ENCODE measurements around the gene ITIH6. TPM values are rescaled to one million over a fixed set of nuclear protein-coding genes. Genes with fewer than 3 reads are reported as not detected.

Gene ITIH6
- polyA plus RNA-seq, 1 donor from 2014 or later = not detected

DNA sequence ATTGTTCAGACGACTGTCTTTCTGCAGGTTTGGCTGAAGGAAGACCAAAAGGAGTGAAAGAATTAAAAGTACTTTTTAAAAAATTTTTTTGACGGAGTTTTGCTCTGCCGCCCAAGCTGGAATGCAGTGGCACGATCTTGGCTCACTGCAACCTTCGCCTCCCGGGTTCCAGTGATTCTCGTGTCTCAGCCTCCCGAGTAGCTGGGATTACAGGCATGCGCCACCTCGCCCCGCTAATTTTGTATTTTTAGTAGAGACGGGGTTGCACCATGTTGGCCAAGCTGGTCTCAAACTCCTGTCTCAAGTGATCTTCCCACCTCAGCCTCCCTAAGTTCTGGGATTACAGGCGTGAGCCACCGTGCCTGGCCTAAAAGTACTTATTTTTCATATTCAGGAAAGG lies 86.3 kb downstream of the ITIH6 start:
- Histone ChIP-seq H3F3A (ENCODE audit: insufficient read depth, low read length, poor library complexity, severe bottlenecking) (no peaks in the 10 kb centered on the region), H3K36me3 (ENCODE audit: insufficient read depth, low read length) (no peaks in the 10 kb centered on the region), H3K27me3 (ENCODE audit: insufficient read depth, low read depth, low read length) (no peaks in the 10 kb centered on the region), H3K9ac (ENCODE audit: low read length) (no peak overlapping the region), H3K4me3 (ENCODE audit: low read length) (no peak overlapping the region), H4K20me1 (ENCODE audit: insufficient read depth) (no peaks in the 10 kb centered on the region), H3K9me2 (ENCODE audit: insufficient read depth, low read length) (no peaks in the 10 kb centered on the region), H3K79me2 (replicated peaks; ENCODE audit: insufficient read depth, low read length) (no peaks in the 10 kb centered on the region), H2AFZ (ENCODE audit: low read depth, low read length) (no peak overlapping the region), H3K4me2 (ENCODE audit: low read length) (no peak overlapping the region), H3K27ac (ENCODE audit: low read length) (no peak overlapping the region), H3K9me3 (ENCODE audit: low read length) (no peaks in the 10 kb centered on the region)
- TF ChIP-seq SMC3 (conservative IDR thresholded peaks at IDR 0.05; ENCODE audit: poor library complexity) (no peak), POLR2AphosphoS5 (IDR thresholded peaks at IDR 0.05) (no peak), EZH2 (IDR thresholded peaks at IDR 0.05; ENCODE audit: borderline replicate concordance, insufficient read depth, low read length, poor library complexity, severe bottlenecking) (no peak), CTCF (IDR thresholded peaks at IDR 0.05; ENCODE audit: poor library complexity, severe bottlenecking) (no peak), MXI1 (conservative IDR thresholded peaks at IDR 0.05; ENCODE audit: poor library complexity, severe bottlenecking) (no peak), TAF1 (IDR thresholded peaks at IDR 0.05; ENCODE audit: low read depth) (no peak), EP300 (conservative IDR thresholded peaks at IDR 0.05; ENCODE audit: poor library complexity, severe bottlenecking) (no peak), RAD21 (conservative IDR thresholded peaks at IDR 0.05) (no peak)
- TF ChIP-seq, protein P1, sequence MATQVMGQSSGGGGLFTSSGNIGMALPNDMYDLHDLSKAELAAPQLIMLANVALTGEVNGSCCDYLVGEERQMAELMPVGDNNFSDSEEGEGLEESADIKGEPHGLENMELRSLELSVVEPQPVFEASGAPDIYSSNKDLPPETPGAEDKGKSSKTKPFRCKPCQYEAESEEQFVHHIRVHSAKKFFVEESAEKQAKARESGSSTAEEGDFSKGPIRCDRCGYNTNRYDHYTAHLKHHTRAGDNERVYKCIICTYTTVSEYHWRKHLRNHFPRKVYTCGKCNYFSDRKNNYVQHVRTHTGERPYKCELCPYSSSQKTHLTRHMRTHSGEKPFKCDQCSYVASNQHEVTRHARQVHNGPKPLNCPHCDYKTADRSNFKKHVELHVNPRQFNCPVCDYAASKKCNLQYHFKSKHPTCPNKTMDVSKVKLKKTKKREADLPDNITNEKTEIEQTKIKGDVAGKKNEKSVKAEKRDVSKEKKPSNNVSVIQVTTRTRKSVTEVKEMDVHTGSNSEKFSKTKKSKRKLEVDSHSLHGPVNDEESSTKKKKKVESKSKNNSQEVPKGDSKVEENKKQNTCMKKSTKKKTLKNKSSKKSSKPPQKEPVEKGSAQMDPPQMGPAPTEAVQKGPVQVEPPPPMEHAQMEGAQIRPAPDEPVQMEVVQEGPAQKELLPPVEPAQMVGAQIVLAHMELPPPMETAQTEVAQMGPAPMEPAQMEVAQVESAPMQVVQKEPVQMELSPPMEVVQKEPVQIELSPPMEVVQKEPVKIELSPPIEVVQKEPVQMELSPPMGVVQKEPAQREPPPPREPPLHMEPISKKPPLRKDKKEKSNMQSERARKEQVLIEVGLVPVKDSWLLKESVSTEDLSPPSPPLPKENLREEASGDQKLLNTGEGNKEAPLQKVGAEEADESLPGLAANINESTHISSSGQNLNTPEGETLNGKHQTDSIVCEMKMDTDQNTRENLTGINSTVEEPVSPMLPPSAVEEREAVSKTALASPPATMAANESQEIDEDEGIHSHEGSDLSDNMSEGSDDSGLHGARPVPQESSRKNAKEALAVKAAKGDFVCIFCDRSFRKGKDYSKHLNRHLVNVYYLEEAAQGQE (IDR thresholded peaks at IDR 0.05; ENCODE audit: borderline replicate concordance) = no peak

- Histone ChIP-seq H4K20me1 (ENCODE audit: insufficient read depth) (no peaks in the 10 kb centered on the region), H3K4me2 (ENCODE audit: low read length) (no peak overlapping the region), H3K27me3 (ENCODE audit: insufficient read depth, low read depth, low read length) (no peaks in the 10 kb centered on the region)
Observed at GRCh38 chrX:54710920-54711319, 87.1 kb downstream of the ITIH6 start.

More at GRCh38 chrX:54710920-54711319, 87.1 kb downstream of the ITIH6 start:
- Histone ChIP-seq H3K9ac (ENCODE audit: low read length) (no peak overlapping the region), H3K9me3 (ENCODE audit: low read length) (no peaks in the 10 kb centered on the region), H3F3A (ENCODE audit: insufficient read depth, low read length, poor library complexity, severe bottlenecking) (no peaks in the 10 kb centered on the region), H3K9me2 (ENCODE audit: insufficient read depth, low read length) (no peaks in the 10 kb centered on the region), H3K36me3 (ENCODE audit: insufficient read depth, low read length) (no peaks in the 10 kb centered on the region), H3K79me2 (replicated peaks; ENCODE audit: insufficient read depth, low read length) (no peaks in the 10 kb centered on the region), H3K4me3 (ENCODE audit: low read length) (no peak overlapping the region), H3K27ac (ENCODE audit: low read length) (no peak overlapping the region), H2AFZ (ENCODE audit: low read depth, low read length) (no peak overlapping the region)
- TF ChIP-seq SMC3 (conservative IDR thresholded peaks at IDR 0.05; ENCODE audit: poor library complexity) (no peak), RAD21 (conservative IDR thresholded peaks at IDR 0.05) (no peak), TAF1 (IDR thresholded peaks at IDR 0.05; ENCODE audit: low read depth) (no peak), POLR2AphosphoS5 (IDR thresholded peaks at IDR 0.05) (no peak)
- TF ChIP-seq, protein P1 (IDR thresholded peaks at IDR 0.05; ENCODE audit: borderline replicate concordance) = no peak
